K562 (cell line): ENCODE results near the gene SLC34A3. TPM values are rescaled to one million over a fixed set of nuclear protein-coding genes. Genes with fewer than 3 reads are reported as not detected.

Experiments
- DIDO1 ChIP-seq: fragments of 450-650 bp; IDR thresholded peaks from 2 replicates; pipeline ENCODE4 v1.6.1; 2016; ENCODE audit warnings: low read depth, missing biosample characterization, missing genetic modification characterization
- DMBX1 ChIP-seq: fragments of 250-450 bp; sonication (Bioruptor Pico); IDR thresholded peaks from 2 replicates; pipeline ENCODE4 v1.8.0; 2022; ENCODE audit warnings: inconsistent platforms, mild to moderate bottlenecking, moderate library complexity, borderline replicate concordance
- GABPB2 ChIP-seq: fragments of 250-450 bp; sonication (Bioruptor Pico); conservative IDR thresholded peaks from 2 replicates; pipeline ENCODE4 v1.5.1; 2021; ENCODE audit warnings: mild to moderate bottlenecking
- SMAD3 ChIP-seq: fragments of 450-650 bp; formaldehyde crosslinking; conservative IDR thresholded peaks from 2 replicates; pipeline ENCODE4 v1.4.0; 2020; ENCODE audit warnings: mild to moderate bottlenecking
- SREBF2 ChIP-seq: sonication (generic); formaldehyde crosslinking; IDR thresholded peaks from 2 replicates; pipeline ENCODE4 v1.4.0; 2020; ENCODE audit warnings: mild to moderate bottlenecking, missing genetic modification reagents
- ZC3H11A ChIP-seq: IDR thresholded peaks from 2 replicates; pipeline ENCODE4 v1.6.1; 2012; ENCODE audit warnings: low read depth, low read length, improper control_type of control experiment
- ZFP30 ChIP-seq: fragments of 250-450 bp; sonication (Bioruptor Pico); IDR thresholded peaks from 2 replicates; pipeline ENCODE4 v1.8.0; 2022; ENCODE audit warnings: moderate library complexity, mild to moderate bottlenecking, inconsistent platforms, borderline replicate concordance
- ZKSCAN8 ChIP-seq: fragments of 200-800 bp; sonication (Bioruptor generic); IDR thresholded peaks from 2 replicates; pipeline ENCODE4 v1.6.1; 2016; ENCODE audit warnings: missing genetic modification characterization, missing compliant biosample characterization
- ZNF143 ChIP-seq: sonication (generic); formaldehyde crosslinking; IDR thresholded peaks from 2 replicates; pipeline ENCODE4 v1.9.0; 2022; ENCODE audit warnings: mild to moderate bottlenecking, missing genetic modification reagents
- polyA plus RNA-seq, 8 experiments: library from polyadenylated mRNA; depleted of rRNA in 4 of 8; stranded (reverse) in 5 of 8; unstranded in 3 of 8; fragments of >200 nt; fragmentation: Nextera tagmentation in 2 of 8; fragmentation: Illumina TruSeq in 1 of 8; extraction: Ambion mirVana in 2 of 8; extraction: Trizol in 1 of 8; gene quantifications; 2 replicates each; pipeline versions ENCODE4 v1.2.1 to v1.2.3, GENCODE V29; 2011 to 2014; ENCODE audit warnings: inconsistent platforms in 1 of 8, missing spikeins in 1 of 8
- total RNA-seq, 7 experiments: library from RNA; depleted of rRNA in 6 of 7; stranded (reverse); fragments of >200 nt in 6 of 7; fragmentation: Illumina TruSeq in 2 of 7; extraction: Trizol in 2 of 7; gene quantifications; 2 replicates each; pipeline versions ENCODE4 v1.2.1 to v1.2.3, GENCODE V29; 2011 to 2021; ENCODE audit warnings: low replicate concordance in 1 of 7
- TF ChIP-seq, protein P1 (sequence below): fragments of 200-800 bp; sonication (Bioruptor generic); IDR thresholded peaks from 2 replicates; pipeline ENCODE4 v1.6.1; 2016; ENCODE audit warnings: missing genetic modification characterization, missing compliant biosample characterization
- TF ChIP-seq, protein P2 (sequence below): IDR thresholded peaks from 3 replicates; pipeline ENCODE4 v1.6.1; 2011; ENCODE audit warnings: borderline replicate concordance, mild to moderate bottlenecking; ENCODE audit not compliant: insufficient read length, insufficient read depth
- TF ChIP-seq, protein P3 (sequence below): fragments of 250-450 bp; sonication (Bioruptor Pico); IDR thresholded peaks from 2 replicates; pipeline ENCODE4 v1.5.1; 2021; ENCODE audit warnings: mild to moderate bottlenecking
- TF ChIP-seq, protein P4 (sequence below): fragments of 250-450 bp; sonication (Bioruptor Pico); IDR thresholded peaks from 2 replicates; pipeline ENCODE4 v1.8.0; 2022; ENCODE audit warnings: moderate library complexity, mild to moderate bottlenecking, inconsistent platforms

Gene SLC34A3
- total and polyA plus RNA-seq, 9 of the 15 experiments (the other 6 are each of a cell fraction or from before 2014, with no cell fraction given): not detected

DNA sequence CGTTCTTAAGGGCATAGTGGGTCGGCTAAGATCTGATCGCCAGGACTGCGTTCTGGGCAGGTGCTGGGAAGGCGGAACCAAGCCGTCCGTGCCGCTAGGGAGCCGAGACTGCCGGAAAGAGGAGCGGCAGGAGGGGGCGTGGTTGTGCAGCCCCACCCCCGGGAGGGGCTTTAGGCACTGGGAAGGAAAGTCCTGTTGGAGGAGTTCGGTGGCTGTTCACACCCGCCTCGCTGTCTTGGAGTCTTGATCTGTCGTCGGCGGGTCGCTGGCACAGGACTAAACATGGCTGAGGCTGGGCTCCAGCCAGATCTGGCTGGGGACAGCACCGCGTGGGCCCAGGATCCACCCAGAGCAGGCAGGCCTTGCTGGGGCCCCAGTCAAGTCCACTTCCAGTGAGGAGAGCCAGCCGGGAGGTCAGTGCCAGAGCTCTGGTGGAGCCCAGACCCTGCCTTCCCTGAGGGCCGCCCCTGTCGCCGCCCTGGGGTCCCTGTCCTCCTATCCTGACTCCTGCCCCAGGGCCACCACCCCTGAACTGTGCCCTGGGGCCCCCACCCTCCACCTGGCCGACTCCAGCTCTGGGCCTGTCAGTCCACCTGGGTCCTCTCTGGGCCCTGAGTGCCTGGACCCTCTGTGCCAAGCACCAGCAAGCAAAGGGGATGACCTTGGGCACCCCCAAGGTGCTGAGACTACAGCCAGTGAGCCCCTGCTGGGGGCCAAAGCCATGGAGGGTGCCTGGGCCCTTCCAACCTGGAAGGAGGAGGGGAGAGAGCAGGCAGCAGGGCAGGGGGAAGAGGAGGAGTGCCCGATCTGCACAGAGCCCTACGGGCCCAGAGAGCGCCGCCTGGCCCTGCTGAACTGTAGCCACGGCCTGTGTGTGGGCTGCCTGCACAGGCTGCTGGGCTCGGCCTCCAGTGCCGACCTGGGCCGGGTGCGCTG is 13.2 kb upstream of the SLC34A3 start (continued):
- TF ChIP-seq, protein P1, sequence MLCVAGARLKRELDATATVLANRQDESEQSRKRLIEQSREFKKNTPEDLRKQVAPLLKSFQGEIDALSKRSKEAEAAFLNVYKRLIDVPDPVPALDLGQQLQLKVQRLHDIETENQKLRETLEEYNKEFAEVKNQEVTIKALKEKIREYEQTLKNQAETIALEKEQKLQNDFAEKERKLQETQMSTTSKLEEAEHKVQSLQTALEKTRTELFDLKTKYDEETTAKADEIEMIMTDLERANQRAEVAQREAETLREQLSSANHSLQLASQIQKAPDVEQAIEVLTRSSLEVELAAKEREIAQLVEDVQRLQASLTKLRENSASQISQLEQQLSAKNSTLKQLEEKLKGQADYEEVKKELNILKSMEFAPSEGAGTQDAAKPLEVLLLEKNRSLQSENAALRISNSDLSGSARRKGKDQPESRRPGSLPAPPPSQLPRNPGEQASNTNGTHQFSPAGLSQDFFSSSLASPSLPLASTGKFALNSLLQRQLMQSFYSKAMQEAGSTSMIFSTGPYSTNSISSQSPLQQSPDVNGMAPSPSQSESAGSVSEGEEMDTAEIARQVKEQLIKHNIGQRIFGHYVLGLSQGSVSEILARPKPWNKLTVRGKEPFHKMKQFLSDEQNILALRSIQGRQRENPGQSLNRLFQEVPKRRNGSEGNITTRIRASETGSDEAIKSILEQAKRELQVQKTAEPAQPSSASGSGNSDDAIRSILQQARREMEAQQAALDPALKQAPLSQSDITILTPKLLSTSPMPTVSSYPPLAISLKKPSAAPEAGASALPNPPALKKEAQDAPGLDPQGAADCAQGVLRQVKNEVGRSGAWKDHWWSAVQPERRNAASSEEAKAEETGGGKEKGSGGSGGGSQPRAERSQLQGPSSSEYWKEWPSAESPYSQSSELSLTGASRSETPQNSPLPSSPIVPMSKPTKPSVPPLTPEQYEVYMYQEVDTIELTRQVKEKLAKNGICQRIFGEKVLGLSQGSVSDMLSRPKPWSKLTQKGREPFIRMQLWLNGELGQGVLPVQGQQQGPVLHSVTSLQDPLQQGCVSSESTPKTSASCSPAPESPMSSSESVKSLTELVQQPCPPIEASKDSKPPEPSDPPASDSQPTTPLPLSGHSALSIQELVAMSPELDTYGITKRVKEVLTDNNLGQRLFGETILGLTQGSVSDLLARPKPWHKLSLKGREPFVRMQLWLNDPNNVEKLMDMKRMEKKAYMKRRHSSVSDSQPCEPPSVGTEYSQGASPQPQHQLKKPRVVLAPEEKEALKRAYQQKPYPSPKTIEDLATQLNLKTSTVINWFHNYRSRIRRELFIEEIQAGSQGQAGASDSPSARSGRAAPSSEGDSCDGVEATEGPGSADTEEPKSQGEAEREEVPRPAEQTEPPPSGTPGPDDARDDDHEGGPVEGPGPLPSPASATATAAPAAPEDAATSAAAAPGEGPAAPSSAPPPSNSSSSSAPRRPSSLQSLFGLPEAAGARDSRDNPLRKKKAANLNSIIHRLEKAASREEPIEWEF (CRISPR knock-in tag): no peak
- TF ChIP-seq, protein P2, sequence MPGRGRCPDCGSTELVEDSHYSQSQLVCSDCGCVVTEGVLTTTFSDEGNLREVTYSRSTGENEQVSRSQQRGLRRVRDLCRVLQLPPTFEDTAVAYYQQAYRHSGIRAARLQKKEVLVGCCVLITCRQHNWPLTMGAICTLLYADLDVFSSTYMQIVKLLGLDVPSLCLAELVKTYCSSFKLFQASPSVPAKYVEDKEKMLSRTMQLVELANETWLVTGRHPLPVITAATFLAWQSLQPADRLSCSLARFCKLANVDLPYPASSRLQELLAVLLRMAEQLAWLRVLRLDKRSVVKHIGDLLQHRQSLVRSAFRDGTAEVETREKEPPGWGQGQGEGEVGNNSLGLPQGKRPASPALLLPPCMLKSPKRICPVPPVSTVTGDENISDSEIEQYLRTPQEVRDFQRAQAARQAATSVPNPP: no peak
- TF ChIP-seq GABPB2 (CRISPR knock-in tag) (no peak), ZFP30 (no peak), ZKSCAN8 (CRISPR knock-in tag) (no peak), SREBF2 (CRISPR knock-in tag) (no peak), DMBX1 (CRISPR knock-in tag) (no peak), DIDO1 (no peak), SMAD3 (CRISPR knock-in tag) (no peak), ZNF143 (CRISPR knock-in tag) (no peak), ZC3H11A (no peak)
- TF ChIP-seq, protein P3, sequence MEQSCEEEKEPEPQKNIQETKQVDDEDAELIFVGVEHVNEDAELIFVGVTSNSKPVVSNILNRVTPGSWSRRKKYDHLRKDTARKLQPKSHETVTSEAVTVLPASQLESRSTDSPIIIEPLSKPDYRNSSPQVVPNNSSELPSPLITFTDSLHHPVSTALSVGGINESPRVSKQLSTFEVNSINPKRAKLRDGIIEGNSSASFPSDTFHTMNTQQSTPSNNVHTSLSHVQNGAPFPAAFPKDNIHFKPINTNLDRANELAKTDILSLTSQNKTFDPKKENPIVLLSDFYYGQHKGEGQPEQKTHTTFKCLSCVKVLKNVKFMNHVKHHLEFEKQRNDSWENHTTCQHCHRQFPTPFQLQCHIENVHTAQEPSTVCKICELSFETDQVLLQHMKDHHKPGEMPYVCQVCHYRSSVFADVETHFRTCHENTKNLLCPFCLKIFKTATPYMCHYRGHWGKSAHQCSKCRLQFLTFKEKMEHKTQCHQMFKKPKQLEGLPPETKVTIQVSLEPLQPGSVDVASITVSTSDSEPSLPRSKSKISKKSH (CRISPR knock-in tag): no peak
- TF ChIP-seq, protein P4, sequence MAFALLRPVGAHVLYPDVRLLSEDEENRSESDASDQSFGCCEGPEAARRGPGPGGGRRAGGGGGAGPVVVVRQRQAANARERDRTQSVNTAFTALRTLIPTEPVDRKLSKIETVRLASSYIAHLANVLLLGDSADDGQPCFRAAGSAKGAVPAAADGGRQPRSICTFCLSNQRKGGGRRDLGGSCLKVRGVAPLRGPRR (CRISPR knock-in tag): no peak
